Endothelial cell (in vitro differentiated cells): Measurements from ENCODE around the gene KIF26A. TPM values are rescaled to one million over a fixed set of nuclear protein-coding genes. Genes with fewer than 3 reads are reported as not detected.

Experiments used
- DNase-seq: peaks from one replicate; pipeline ENCODE4 v3.0.0; 2021; ENCODE audit warnings: low spot score
- H3K27ac Mint-ChIP-seq: one replicate; pipeline ENCODE4 v1.8.0; 2021; ENCODE audit warnings: mixed read lengths, inconsistent platforms; ENCODE audit not compliant: unreplicated experiment
- H3K27me3 Mint-ChIP-seq: one replicate; pipeline ENCODE4 v1.8.0; 2021; ENCODE audit warnings: mild to moderate bottlenecking, moderate library complexity, mixed read lengths, inconsistent platforms; ENCODE audit not compliant: unreplicated experiment
- H3K36me3 Mint-ChIP-seq: one replicate; pipeline ENCODE4 v1.8.0; 2021; ENCODE audit warnings: mild to moderate bottlenecking, low read depth, mixed read lengths, inconsistent platforms; ENCODE audit not compliant: unreplicated experiment
- H3K4me1 Mint-ChIP-seq: one replicate; pipeline ENCODE4 v1.8.0; 2021; ENCODE audit warnings: mild to moderate bottlenecking, mixed read lengths, inconsistent platforms; ENCODE audit not compliant: unreplicated experiment
- H3K4me3 Mint-ChIP-seq: one replicate; pipeline ENCODE4 v1.8.0; 2021; ENCODE audit warnings: mild to moderate bottlenecking, mixed read lengths, inconsistent platforms; ENCODE audit not compliant: unreplicated experiment
- H3K9me3 Mint-ChIP-seq: one replicate; pipeline ENCODE4 v1.8.0; 2021; ENCODE audit warnings: mixed read lengths, inconsistent platforms; ENCODE audit not compliant: unreplicated experiment
- CTCF ChIP-seq: fragments of 200-600 bp; sonication (generic); IDR thresholded peaks from one replicate; pipeline ENCODE4 v1.5.0; 2021; ENCODE audit warnings: antibody characterized with exemption; ENCODE audit not compliant: unreplicated experiment
- total RNA-seq: library from RNA; stranded (reverse); fragmentation: NEBNext Ultra II Directional; extraction: Animal tissue kit (Norgen Biotek cat#: 25700); gene quantifications from one replicate; pipeline ENCODE4 v1.2.1, GENCODE V29; 2021; ENCODE audit not compliant: unreplicated experiment

KIF26A gene
- total RNA-seq, 1 donor from 2014 or later: 96.9 TPM

- Mint-ChIP-seq H3K9me3 (no peaks in the 10 kb centered on the region), H3K4me3 (no peak overlapping the region), H3K4me1 (no peaks in the 10 kb centered on the region), H3K36me3 (no peaks in the 10 kb centered on the region), H3K27me3 (peaks cover 4% of the 10 kb centered on the region), H3K27ac (no peak overlapping the region)
- DNase-seq: no peak
- no peak for TF ChIP-seq CTCF
These were observed 45.4 kb upstream of the KIF26A start for GRCh38 chr14:104092931-104093365.

- H3K4me1 Mint-ChIP-seq: no peaks in the 10 kb centered on the region
- no peaks in the 10 kb centered on the region for H3K36me3 Mint-ChIP-seq
- H3K27ac Mint-ChIP-seq: no peak overlapping the region
- DNase-seq: no peak
- H3K27me3 Mint-ChIP-seq: peaks cover 4% of the 10 kb centered on the region
- H3K4me3 Mint-ChIP-seq: no peak overlapping the region
- no peak for TF ChIP-seq CTCF
- H3K9me3 Mint-ChIP-seq: no peaks in the 10 kb centered on the region
These were observed 44.9 kb upstream of the KIF26A start for GRCh38 chr14:104093366-104094055.

- DNase-seq: no peak
- H3K4me3 Mint-ChIP-seq: no peak overlapping the region
- no peak overlapping the region for H3K27ac Mint-ChIP-seq
- H3K9me3 Mint-ChIP-seq: no peaks in the 10 kb centered on the region
- H3K36me3 Mint-ChIP-seq: no peaks in the 10 kb centered on the region
- no peak for TF ChIP-seq CTCF
- H3K4me1 Mint-ChIP-seq: no peaks in the 10 kb centered on the region
- H3K27me3 Mint-ChIP-seq: peaks cover 4% of the 10 kb centered on the region
These were observed 44.2 kb upstream of the KIF26A start for GRCh38 chr14:104094056-104094708.

GRCh38 chr14:104094709-104095425 is 43.5 kb upstream of the KIF26A start:
- no peak overlapping the region for H3K4me3 Mint-ChIP-seq
- no peaks in the 10 kb centered on the region for H3K4me1 Mint-ChIP-seq

More at GRCh38 chr14:104094709-104095425, 43.5 kb upstream of the KIF26A start:
- Mint-ChIP-seq H3K36me3 (no peaks in the 10 kb centered on the region), H3K27me3 (peaks cover 4% of the 10 kb centered on the region), H3K9me3 (no peaks in the 10 kb centered on the region), H3K27ac (no peak overlapping the region)
- DNase-seq: peak; percentile 94
- peak; percentile 99 for TF ChIP-seq CTCF
